Pons (tissue), 1 donor: ENCODE measurements around the gene PTGES2.

Experiments used
- DNase-seq: peaks from one replicate; pipeline ENCODE4 v3.0.0-alpha.2; 2016; ENCODE audit warnings: low spot score

PTGES2 gene

GRCh38 chr9:128102861-128103588 is 24.5 kb downstream of the PTGES2 start:
- no peak for DNase-seq

- DNase-seq = no peak
Observed at GRCh38 chr9:128102196-128102595, 25.3 kb downstream of the PTGES2 start.

GRCh38 chr9:128101690-128102089 is 25.8 kb downstream of the PTGES2 start:
- no peak for DNase-seq

- no peak for DNase-seq
Observed at GRCh38 chr9:128101231-128101661, 26.3 kb downstream of the PTGES2 start.

- no peak for DNase-seq
Observed at GRCh38 chr9:128100581-128100980, 26.9 kb downstream of the PTGES2 start.

- no peak for DNase-seq
Observed at GRCh38 chr9:128099932-128100491, 27.5 kb downstream of the PTGES2 start.

- no peak for DNase-seq
Observed at GRCh38 chr9:128099231-128099931, 28.1 kb downstream of the PTGES2 start.

- DNase-seq = peak; percentile 84
Observed at GRCh38 chr9:128098297-128099230, 29.0 kb downstream of the PTGES2 start.

- DNase-seq = no peak
Observed at GRCh38 chr9:128097543-128098296, 29.8 kb downstream of the PTGES2 start.

- DNase-seq = no peak
Observed at GRCh38 chr9:128096616-128097536, 30.7 kb downstream of the PTGES2 start.

- no peak for DNase-seq
Observed at GRCh38 chr9:128094950-128095544, 32.5 kb downstream of the PTGES2 start.

GRCh38 chr9:128094166-128094949 is 33.2 kb downstream of the PTGES2 start:
- peak; percentile 92 for DNase-seq

- no peak for DNase-seq
Observed at GRCh38 chr9:128093011-128093410, 34.5 kb downstream of the PTGES2 start.

- no peak for DNase-seq
Observed at GRCh38 chr9:128092199-128092977, 35.1 kb downstream of the PTGES2 start.

GRCh38 chr9:128091571-128091970 is 36.0 kb downstream of the PTGES2 start:
- DNase-seq = peak; percentile 49

- peak; percentile 87 for DNase-seq
Observed at GRCh38 chr9:128091144-128091543, 36.4 kb downstream of the PTGES2 start.

GRCh38 chr9:128089299-128089698 is 38.2 kb downstream of the PTGES2 start:
- DNase-seq = no peak
